Endothelial cell of umbilical vein (primary cell): ENCODE results near the gene ARRDC1. TPM values are rescaled to one million over a fixed set of nuclear protein-coding genes. Genes with fewer than 3 reads are reported as not detected.

Experiments
- BruUV-seq: library from RNA; stranded (reverse); fragments of 400-500 nt; replicated peaks from 2 replicates; lab custom pipeline; 2021; lab: Mats Ljungman, UMichigan
- CTCF ChIA-PET: fragments of 300-600, 350-600 bp; sonication (Branson Sonifier 250); formaldehyde crosslinking; loops from one replicate; lab custom pipeline; 2021; ENCODE audit warnings: antibody characterized with exemption, inconsistent platforms; lab: Charles Lee
- POLR2A ChIA-PET: fragments of 300-600, 350-600 bp; sonication (Branson Sonifier 250); formaldehyde crosslinking; loops from one replicate; lab custom pipeline; 2021; ENCODE audit warnings: antibody characterized with exemption, inconsistent platforms; lab: Charles Lee
- DNase-seq: peaks from one replicate; pipeline ENCODE4 v3.0.0-alpha.2; 2011; ENCODE audit warnings: low read depth, low spot score
- FAIRE-seq: peaks from 2 replicates; lab custom pipeline; 2011; peaks lifted over from hg19 to GRCh38; lab: Jason Lieb, UNC
- H2AFZ ChIP-seq: 2 replicates; pipeline ENCODE4 v1.6.0; 2012; ENCODE audit warnings: low read depth, low read length, control low read depth, inconsistent platforms
- H3K27ac ChIP-seq: 2 replicates; pipeline ENCODE4 v1.5.1; 2011; ENCODE audit warnings: low read depth, mild to moderate bottlenecking, control low read depth, low read length, moderate library complexity; ENCODE audit not compliant: insufficient read depth
- H3K27me3 ChIP-seq, 2 experiments: 2 replicates each; pipeline versions ENCODE4 v1.6.0 to v1.6.1; 2011; ENCODE audit warnings: low read length in 2 of 2, mixed read lengths in 1 of 2; ENCODE audit not compliant: control insufficient read depth in 2 of 2, insufficient read depth in 2 of 2
- H3K36me3 ChIP-seq, 2 experiments: 2 replicates in 1 of 2; 3 replicates in 1 of 2; pipeline ENCODE4 v1.5.1; 2011; ENCODE audit warnings: low read length in 2 of 2, mild to moderate bottlenecking in 1 of 2, moderate library complexity in 1 of 2; ENCODE audit not compliant: control insufficient read depth in 2 of 2, insufficient read depth in 2 of 2; ENCODE audit errors: extremely low read depth in 1 of 2
- H3K4me1 ChIP-seq: 3 replicates; pipeline ENCODE4 v1.5.1; 2011; ENCODE audit warnings: mild to moderate bottlenecking, low read length; ENCODE audit not compliant: control insufficient read depth, insufficient read depth; ENCODE audit errors: extremely low read depth
- H3K4me2 ChIP-seq: 2 replicates; pipeline ENCODE4 v1.6.1; 2011; ENCODE audit warnings: low read length, control low read depth, mixed read lengths; ENCODE audit not compliant: insufficient read depth
- H3K4me3 ChIP-seq, 3 experiments: fragments of 200-600 bp in 1 of 3; sonication (generic), shearing (Covaris generic) in 1 of 3; replicated peaks in 1 of 3; 2 replicates each; pipeline ENCODE4 v1.5.1; 2011 to 2016; ENCODE audit warnings: control low read depth in 3 of 3, low read length in 3 of 3, mild to moderate bottlenecking in 2 of 3, inconsistent platforms in 1 of 3, low read depth in 1 of 3, moderate library complexity in 1 of 3; ENCODE audit not compliant: insufficient read depth in 1 of 3
- H3K79me2 ChIP-seq: 2 replicates; pipeline ENCODE4 v1.6.0; 2012; ENCODE audit warnings: low read length, inconsistent platforms; ENCODE audit not compliant: control insufficient read depth, insufficient read depth
- H3K9ac ChIP-seq: replicated peaks from 2 replicates; pipeline ENCODE3; 2011; ENCODE audit warnings: low read length, control low read depth; ENCODE audit not compliant: insufficient read depth; ENCODE audit errors: extremely low read depth
- H3K9me1 ChIP-seq: replicated peaks from 3 replicates; pipeline ENCODE4 v1.6.0; 2011; ENCODE audit warnings: mild to moderate bottlenecking, low read length; ENCODE audit not compliant: control insufficient read depth, insufficient read depth; ENCODE audit errors: extremely low read depth
- H3K9me3 ChIP-seq: replicated peaks from 2 replicates; pipeline ENCODE4 v1.5.1; 2012; ENCODE audit warnings: low read length, inconsistent platforms; ENCODE audit not compliant: control insufficient read depth, insufficient read depth
- H4K20me1 ChIP-seq: replicated peaks from 2 replicates; pipeline ENCODE3; 2011; ENCODE audit warnings: mild to moderate bottlenecking, low read length; ENCODE audit not compliant: control insufficient read depth, insufficient read depth; ENCODE audit errors: extremely low read depth
- CTCF ChIP-seq, 2 donors: IDR thresholded peaks; 1 replicate in 1 of 2; 2 replicates in 1 of 2; pipeline ENCODE4 v1.5.1; 2011; ENCODE audit warnings: low read length in 2 of 2, mild to moderate bottlenecking in 2 of 2, moderate library complexity in 2 of 2, control low read depth in 1 of 2, inconsistent platforms in 1 of 2, low read depth in 1 of 2; ENCODE audit not compliant: insufficient read depth in 1 of 2; ENCODE audit errors: extremely low read depth in 1 of 2
- EZH2 ChIP-seq: IDR thresholded peaks from 2 replicates; pipeline ENCODE4 v1.6.1; 2012; ENCODE audit warnings: borderline replicate concordance, low read depth, mild to moderate bottlenecking, moderate library complexity, low read length, inconsistent platforms; ENCODE audit not compliant: severe bottlenecking
- FOS ChIP-seq: IDR thresholded peaks from 2 replicates; pipeline ENCODE4 v1.6.1; 2011; ENCODE audit warnings: mild to moderate bottlenecking, low read length, moderate library complexity, borderline replicate concordance; ENCODE audit not compliant: insufficient read depth
- GATA2 ChIP-seq: IDR thresholded peaks from 2 replicates; pipeline ENCODE4 v1.7.0; 2011; ENCODE audit warnings: low read depth, mild to moderate bottlenecking, moderate library complexity, mixed read lengths, low read length; ENCODE audit not compliant: insufficient read length, insufficient read depth
- JUN ChIP-seq: IDR thresholded peaks from 2 replicates; pipeline ENCODE4 v1.6.1; 2011; ENCODE audit warnings: borderline replicate concordance, low read depth; ENCODE audit not compliant: insufficient read length, insufficient read depth
- MAX ChIP-seq: IDR thresholded peaks from 2 replicates; pipeline ENCODE4 v1.6.1; 2011; ENCODE audit not compliant: insufficient read depth, insufficient read length
- MYC ChIP-seq: IDR thresholded peaks from one replicate; pipeline ENCODE4 v1.6.1; 2011; ENCODE audit warnings: mild to moderate bottlenecking, low read depth, low read length
- POLR2A ChIP-seq: IDR thresholded peaks from 2 replicates; pipeline ENCODE4 v1.6.1; 2012; ENCODE audit warnings: low read depth, mild to moderate bottlenecking, control low read depth, low read length
- POLR2AphosphoS5 ChIP-seq: IDR thresholded peaks from 2 replicates; pipeline ENCODE4 v1.6.1; 2012; ENCODE audit warnings: low read depth, mild to moderate bottlenecking, control low read depth, low read length, moderate library complexity; ENCODE audit not compliant: insufficient read depth
- dilution Hi-C: fragments of 300-500 bp; cut with MboI; formaldehyde crosslinking; loops from one replicate; pipeline ENCODE4 v1.15.0; 2019; ENCODE audit warnings: low sequenced_read_pairs; ENCODE audit not compliant: extremely low pct_ligation_motif_present
- intact Hi-C: fragments of 100-400 bp; cut with micrococcal nuclease; formaldehyde crosslinking; loops from one replicate; pipeline ENCODE4 v1.10.0; 2022
- polyA plus RNA-seq, 4 experiments: library from polyadenylated mRNA; depleted of rRNA in 3 of 4; stranded (reverse) in 3 of 4; unstranded in 1 of 4; fragments of >200 nt; gene quantifications; 2 replicates each; pipeline versions ENCODE4 v1.2.1 to v1.2.3, GENCODE V29; 2011 to 2012; ENCODE audit warnings: missing spikeins in 1 of 4
- total RNA-seq: library from RNA; stranded (reverse); gene quantifications from 2 replicates; pipeline ENCODE4 v1.2.3, GENCODE V29; 2021

Gene ARRDC1
- total and polyA plus RNA-seq, 2 donors (not counting 3 experiments of a cell fraction or from before 2014, with no cell fraction given): 22.5 to 51.0 TPM

- Histone ChIP-seq H3K9ac (peak within 1 kb of the TSS; percentile 75), H3K79me2 (peaks cover 32% of the 10 kb centered on the region), H3K27me3 (no peaks in the 10 kb centered on the region), H3K9me1 (no peaks in the 10 kb centered on the region), H3K27ac (peak within 1 kb of the TSS; percentile 22), H4K20me1 (no peaks in the 10 kb centered on the region), H3K4me2 (peak within 1 kb of the TSS; percentile 81), H3K4me1 (peaks cover 14% of the 10 kb centered on the region), H2AFZ (peak within 1 kb of the TSS; percentile 87), H3K4me3 (peak within 1 kb of the TSS; percentile 77 to 94 (median 83)), H3K36me3 (peaks cover 9 to 31% of the 10 kb centered on the region in 2 experiments), H3K9me3 (no peaks in the 10 kb centered on the region)
- intact Hi-C loops: loop anchor here (1.0 kb wide), 1 partner anchor 27 kb away; the partner anchor contains the start of gene ARRDC1
- TF ChIP-seq JUN (no peak), MYC (no peak), EZH2 (no peak), POLR2AphosphoS5 (peak; percentile 89), CTCF (IDR thresholded peaks at IDR 0.05; ENCODE audit: extremely low read depth in 1 of 2, insufficient read depth in 1 of 2, low read depth in 1 of 2, low read length in 2 of 2) (peak; percentile 97 to 98), MAX (peak; percentile 29), POLR2A (peak; percentile 62), FOS (no peak), GATA2 (no peak)
- CTCF ChIA-PET: interaction anchor here (0.7 to 1.7 kb wide), 6 partner anchors 10 to 44 kb away, joined by 3 to 15 read pairs (median 5); partner anchors contain the start of genes MRPL41 and ZMYND19
- dilution Hi-C loops: no loop called here
- no TSS peak for BruUV-seq
- peak; percentile 95 for FAIRE-seq
- POLR2A ChIA-PET: interaction anchor here (1.4 kb wide), 1 partner anchor 24 kb away, joined by 3 read pairs; no protein-coding TSS in a partner anchor
- peak; percentile 91 for DNase-seq
Observed at GRCh38 chr9:137578518-137579258, 26.8 kb upstream of the ARRDC1 start, which contains the start of gene DPH7. DPH7 (minus strand) TSS chr9:137578925; CDS start chr9:137578777, 148 bp downstream.
